NCI-H2196 (cell line): ENCODE data around the gene MAPKAPK3.
"Not testable (repeated sequence)": the region's sequence is repeated elsewhere in the genome, so short reads cannot be mapped to it uniquely, and the experiment has no call there.

ENCODE experiments used
- DNase-seq: peaks from one replicate; lab custom pipeline; 2025; ENCODE audit not compliant: unreplicated experiment; lab: John Stamatoyannopoulos, UW

The MAPKAPK3 gene

DNA sequence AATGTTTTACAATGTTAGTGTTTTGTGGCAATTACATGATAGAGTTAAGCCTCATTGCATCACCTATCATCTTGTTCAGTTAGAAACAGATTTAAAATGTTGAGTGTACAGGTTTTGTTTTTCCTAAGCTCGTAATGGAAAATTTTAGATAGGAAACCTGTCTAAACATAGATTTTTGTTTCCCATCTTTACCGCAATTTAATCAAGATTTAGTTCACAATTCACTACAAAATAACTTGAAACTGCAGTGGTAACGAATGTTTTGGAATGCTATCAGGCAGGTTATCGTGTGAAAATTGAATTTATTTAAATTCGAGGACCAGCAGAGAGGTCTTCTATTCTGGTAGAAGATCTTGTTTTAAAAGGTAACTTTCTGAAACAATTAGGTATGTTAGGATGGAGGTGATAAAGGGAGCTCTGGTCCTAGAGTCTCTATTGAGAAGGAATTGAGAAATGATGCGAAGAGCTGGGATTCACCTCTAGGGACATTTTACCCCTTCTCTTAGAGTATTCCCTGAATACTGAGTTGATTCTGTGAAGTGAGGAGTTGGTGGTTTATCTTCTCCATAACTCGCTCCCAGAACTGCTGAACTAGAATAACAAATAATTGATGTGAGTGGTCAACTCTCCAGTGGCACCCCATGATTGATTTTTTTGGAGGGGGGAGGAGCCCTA, 59.2 kb downstream of the MAPKAPK3 start:
- no peak for DNase-seq

- DNase-seq: no peak
These were observed 70.3 kb downstream of the MAPKAPK3 start for GRCh38 chr3:50687127-50687751.

GRCh38 chr3:50687916-50688315, 71.0 kb downstream of the MAPKAPK3 start:
- DNase-seq: no peak

DNA sequence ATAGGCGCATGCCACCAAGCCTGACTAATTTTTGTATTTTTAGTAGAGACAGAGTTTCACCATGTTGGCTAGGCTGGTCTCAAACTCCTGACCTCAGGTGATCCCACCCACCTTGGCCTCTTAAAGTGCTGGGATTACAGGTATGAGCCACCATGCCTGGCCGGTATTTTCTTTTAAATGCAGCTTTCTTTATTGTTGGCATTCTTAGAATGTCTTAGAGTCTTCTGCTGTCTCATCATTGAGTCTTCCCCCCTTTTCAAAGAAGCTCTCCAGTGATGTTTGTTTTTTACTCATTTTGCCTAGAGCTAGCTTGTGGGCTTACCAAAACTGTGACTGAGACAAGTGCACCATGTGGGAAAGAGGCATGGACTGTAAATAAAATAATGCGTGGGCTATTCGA, 71.7 kb downstream of the MAPKAPK3 start:
- not testable (repeated sequence) for DNase-seq

- no peak for DNase-seq
These were observed 72.6 kb downstream of the MAPKAPK3 start for GRCh38 chr3:50689558-50689957.

GRCh38 chr3:50695031-50695430, 78.1 kb downstream of the MAPKAPK3 start:
- DNase-seq: no peak

DNA sequence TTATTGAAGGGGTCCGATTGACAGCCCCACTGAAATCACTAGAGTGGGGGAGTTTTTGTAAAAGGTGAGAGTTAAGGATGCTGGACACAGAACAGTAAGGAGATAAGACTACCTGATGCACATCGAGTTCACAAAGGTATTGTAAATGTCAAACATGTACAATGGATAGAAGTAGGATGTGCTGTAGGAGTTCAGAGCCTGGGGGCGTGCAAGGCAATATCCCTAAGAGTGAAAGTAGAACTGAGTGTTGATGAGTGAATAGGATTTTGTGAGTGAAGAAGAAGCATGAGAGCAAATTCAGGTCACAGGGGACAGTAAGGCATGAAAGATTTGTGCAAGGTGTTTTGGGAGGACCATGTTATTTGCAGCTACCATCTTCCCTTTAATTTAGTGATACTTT, 79.3 kb downstream of the MAPKAPK3 start:
- no peak for DNase-seq

- no peak for DNase-seq
These were observed 81.3 kb downstream of the MAPKAPK3 start for GRCh38 chr3:50698269-50698668.
